Measurements from ENCODE around the gene PGS1. TPM values are rescaled to one million over a fixed set of nuclear protein-coding genes. Genes with fewer than 3 reads are reported as not detected.

Gene PGS1
- total RNA-seq, 2 donors from 2014 or later: 52.0 to 98.4 TPM

DNA sequence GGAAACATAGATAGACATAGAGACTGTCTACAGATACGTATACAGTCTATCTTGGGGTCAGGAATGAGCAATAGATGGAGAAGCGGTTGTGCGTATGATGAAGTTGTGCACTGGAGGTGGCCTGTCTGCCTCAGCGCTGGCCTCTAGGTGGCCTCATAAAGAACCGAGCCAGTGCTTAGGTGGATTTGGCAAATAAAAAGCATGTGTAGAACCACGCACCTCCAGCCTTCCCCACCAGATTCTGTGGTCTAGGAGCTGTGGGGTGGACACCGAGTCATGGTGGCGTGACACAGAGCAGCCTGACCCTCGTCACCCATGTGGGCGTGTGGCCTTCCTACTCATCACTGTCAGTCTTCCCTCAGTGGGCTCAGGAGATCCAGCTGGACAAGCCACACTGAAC lies 34.0 kb downstream of the PGS1 start:
- ATAC-seq (ENCODE audit: insufficient number of reproducible peaks, low FRiP score, low read depth): no peak
- no peak overlapping the region for H3K27ac ChIP-seq
- no peak for DNase-seq (ENCODE audit: low spot score)
- H3K4me3 ChIP-seq: no peak overlapping the region
- no peaks in the 10 kb centered on the region for H3K27me3 ChIP-seq (replicated peaks; ENCODE audit: insufficient read depth)
- no peaks in the 10 kb centered on the region for H3K36me3 ChIP-seq
- peaks cover 0 to 16% of the 10 kb centered on the region in 2 donors for H3K4me1 ChIP-seq (ENCODE audit: control insufficient read depth in 1 of 2, low read depth in 2 of 2)
- H3K9me3 ChIP-seq: no peaks in the 10 kb centered on the region
- TF ChIP-seq, protein P1, sequence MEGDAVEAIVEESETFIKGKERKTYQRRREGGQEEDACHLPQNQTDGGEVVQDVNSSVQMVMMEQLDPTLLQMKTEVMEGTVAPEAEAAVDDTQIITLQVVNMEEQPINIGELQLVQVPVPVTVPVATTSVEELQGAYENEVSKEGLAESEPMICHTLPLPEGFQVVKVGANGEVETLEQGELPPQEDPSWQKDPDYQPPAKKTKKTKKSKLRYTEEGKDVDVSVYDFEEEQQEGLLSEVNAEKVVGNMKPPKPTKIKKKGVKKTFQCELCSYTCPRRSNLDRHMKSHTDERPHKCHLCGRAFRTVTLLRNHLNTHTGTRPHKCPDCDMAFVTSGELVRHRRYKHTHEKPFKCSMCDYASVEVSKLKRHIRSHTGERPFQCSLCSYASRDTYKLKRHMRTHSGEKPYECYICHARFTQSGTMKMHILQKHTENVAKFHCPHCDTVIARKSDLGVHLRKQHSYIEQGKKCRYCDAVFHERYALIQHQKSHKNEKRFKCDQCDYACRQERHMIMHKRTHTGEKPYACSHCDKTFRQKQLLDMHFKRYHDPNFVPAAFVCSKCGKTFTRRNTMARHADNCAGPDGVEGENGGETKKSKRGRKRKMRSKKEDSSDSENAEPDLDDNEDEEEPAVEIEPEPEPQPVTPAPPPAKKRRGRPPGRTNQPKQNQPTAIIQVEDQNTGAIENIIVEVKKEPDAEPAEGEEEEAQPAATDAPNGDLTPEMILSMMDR (IDR thresholded peaks at IDR 0.05): no peak

DNA sequence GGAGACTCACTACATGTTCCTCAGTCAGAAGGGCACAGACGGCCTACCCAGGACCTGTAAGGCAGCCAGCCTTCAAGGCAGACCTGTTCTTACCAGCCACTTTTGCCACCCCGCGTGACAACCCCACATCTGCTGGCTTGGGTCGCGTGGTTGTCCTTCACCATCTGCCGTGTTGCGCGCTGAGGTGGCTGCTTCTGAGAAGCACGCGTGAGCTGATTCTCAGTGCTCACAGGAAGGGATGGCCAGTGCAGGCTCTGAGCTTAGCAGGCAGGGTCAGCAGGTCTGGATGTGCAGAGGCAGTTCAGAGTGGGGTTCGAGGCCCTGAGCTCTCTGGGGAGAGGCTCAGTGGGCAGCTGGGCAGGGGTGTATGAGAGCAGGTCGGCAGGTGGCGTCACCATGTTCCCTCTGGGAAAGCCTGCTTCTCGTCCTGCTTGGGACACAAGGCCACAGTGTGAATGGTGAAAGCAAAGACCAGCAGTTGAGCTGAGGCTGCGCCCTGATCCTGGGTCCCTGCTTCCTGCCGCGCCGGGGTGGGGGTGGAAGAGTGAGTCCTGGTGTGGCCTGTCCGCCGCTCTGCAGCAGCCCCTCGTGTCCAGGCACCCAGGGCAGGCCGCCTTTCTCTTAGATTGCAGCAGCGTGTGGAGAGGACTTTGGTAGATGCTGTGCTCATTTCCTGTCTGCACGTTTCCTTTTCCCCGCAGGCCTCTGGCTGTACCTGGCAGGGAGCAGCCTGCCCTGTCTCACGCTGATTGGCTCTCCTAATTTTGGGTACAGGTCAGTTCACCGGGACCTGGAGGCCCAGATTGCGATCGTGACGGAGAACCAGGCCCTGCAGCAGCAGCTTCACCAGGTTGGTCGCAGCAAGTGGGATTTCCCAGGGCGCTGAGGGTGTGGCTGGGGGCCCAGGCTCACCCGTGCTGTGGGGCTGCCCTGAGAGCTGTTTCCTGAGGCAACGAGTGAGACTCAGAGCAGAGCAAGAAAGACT lies 36.0 kb downstream of the PGS1 start:
- Histone ChIP-seq H3K36me3 (peaks cover 4% of the 10 kb centered on the region), H3K4me3 (no peak overlapping the region), H3K9me3 (no peaks in the 10 kb centered on the region), H3K27me3 (replicated peaks; ENCODE audit: insufficient read depth) (no peaks in the 10 kb centered on the region), H3K4me1 (ENCODE audit: control insufficient read depth in 1 of 2, low read depth in 2 of 2) (peaks cover 0 to 16% of the 10 kb centered on the region in 2 donors), H3K27ac (no peak overlapping the region)
- ATAC-seq (ENCODE audit: insufficient number of reproducible peaks, low FRiP score, low read depth) (no peak), DNase-seq (ENCODE audit: low spot score) (no peak)
- TF ChIP-seq, protein P1 (IDR thresholded peaks at IDR 0.05): no peak

- no peak for DNase-seq (ENCODE audit: low spot score)
- Histone ChIP-seq H3K27ac (peak overlapping the region; percentile 47 to 56), H3K4me1 (ENCODE audit: control insufficient read depth in 1 of 2, low read depth in 2 of 2) (peaks cover 0 to 16% of the 10 kb centered on the region in 2 donors), H3K9me3 (no peaks in the 10 kb centered on the region), H3K4me3 (no peak overlapping the region), H3K27me3 (replicated peaks; ENCODE audit: insufficient read depth) (no peaks in the 10 kb centered on the region), H3K36me3 (peaks cover 14% of the 10 kb centered on the region)
- ATAC-seq (ENCODE audit: insufficient number of reproducible peaks, low FRiP score, low read depth): no peak
- TF ChIP-seq, protein P1 (IDR thresholded peaks at IDR 0.05): no peak
These were observed 37.6 kb downstream of the PGS1 start for GRCh38 chr17:78415821-78416711.

- H3K36me3 ChIP-seq: peaks cover 14% of the 10 kb centered on the region
- peaks cover 0 to 16% of the 10 kb centered on the region in 2 donors for H3K4me1 ChIP-seq (ENCODE audit: control insufficient read depth in 1 of 2, low read depth in 2 of 2)
- TF ChIP-seq, protein P1 (IDR thresholded peaks at IDR 0.05): no peak
- ATAC-seq (ENCODE audit: insufficient number of reproducible peaks, low FRiP score, low read depth) (no peak), DNase-seq (ENCODE audit: low spot score) (no peak)
- H3K27me3 ChIP-seq (replicated peaks; ENCODE audit: insufficient read depth): no peaks in the 10 kb centered on the region
- H3K4me3 ChIP-seq: no peak overlapping the region
- H3K9me3 ChIP-seq: no peaks in the 10 kb centered on the region
- peak overlapping the region; percentile 47 to 56 for H3K27ac ChIP-seq
These were observed 38.5 kb downstream of the PGS1 start for GRCh38 chr17:78416791-78417530.
